Upper lobe of right lung (tissue), 1 donor: ENCODE results near the gene PLCB1. TPM values are rescaled to one million over a fixed set of nuclear protein-coding genes. Genes with fewer than 3 reads are reported as not detected.

Source experiments
- ATAC-seq: fragments of 200-7000 bp; cut with Tn5 transposase; one replicate; pipeline ENCODE4 v1.9.1; 2020; ENCODE audit warnings: mild to moderate bottlenecking, moderate library complexity
- DNase-seq: peaks from one replicate; pipeline ENCODE4 v3.0.0-alpha.2; 2020
- H3K27ac ChIP-seq: fragments of 200-600 bp; one replicate; pipeline ENCODE4 v1.8.0; 2022
- H3K27me3 ChIP-seq: fragments of 200-600 bp; one replicate; pipeline ENCODE4 v1.8.0; 2022; ENCODE audit warnings: mild to moderate bottlenecking
- H3K36me3 ChIP-seq: fragments of 200-600 bp; one replicate; pipeline ENCODE4 v1.8.0; 2022
- H3K4me1 ChIP-seq: fragments of 200-600 bp; one replicate; pipeline ENCODE4 v1.8.0; 2022
- H3K4me3 ChIP-seq: fragments of 200-600 bp; one replicate; pipeline ENCODE4 v1.8.0; 2022; ENCODE audit warnings: mild to moderate bottlenecking
- H3K9me3 ChIP-seq: fragments of 200-600 bp; one replicate; pipeline ENCODE4 v1.8.0; 2022
- CTCF ChIP-seq: fragments of 200-600 bp; IDR thresholded peaks from one replicate; pipeline ENCODE4 v1.8.0; 2022; ENCODE audit warnings: antibody characterized with exemption
- intact Hi-C: fragments of 100-400 bp; cut with DNase I; formaldehyde crosslinking; loops from one replicate; pipeline ENCODE4 v1.11.0; 2022
- total RNA-seq: library from RNA; stranded (reverse); fragmentation: NEBNext Ultra II Directional; extraction: Animal tissue kit (Norgen Biotek cat#: 25700); gene quantifications from one replicate; pipeline ENCODE4 v1.2.1, GENCODE V29; 2021
- donor health status: DM: no; HTN: yes; CAD: no; lungs with severe emphysema.

PLCB1 gene
- total RNA-seq, 1 donor from 2014 or later = 12.4 TPM

- intact Hi-C loops = no loop called here
Observed at GRCh38 chr20:8163543-8163942, 31.5 kb downstream of the PLCB1 start.

GRCh38 chr20:8166730-8167129 is 34.7 kb downstream of the PLCB1 start:
- H3K9me3 ChIP-seq = no peaks in the 10 kb centered on the region
- H3K27me3 ChIP-seq = no peaks in the 10 kb centered on the region
- ATAC-seq (no peak), DNase-seq (no peak)
- no peak overlapping the region for H3K27ac ChIP-seq
- no peak for TF ChIP-seq CTCF
- H3K4me1 ChIP-seq = no peaks in the 10 kb centered on the region
- no peaks in the 10 kb centered on the region for H3K36me3 ChIP-seq
- intact Hi-C loops = no loop called here
- no peak overlapping the region for H3K4me3 ChIP-seq

More at GRCh38 chr20:8163543-8163942, 31.5 kb downstream of the PLCB1 start:
- no peaks in the 10 kb centered on the region for H3K27me3 ChIP-seq
- H3K36me3 ChIP-seq = no peaks in the 10 kb centered on the region
- ATAC-seq (no peak), DNase-seq (no peak)
- no peak overlapping the region for H3K27ac ChIP-seq
- H3K9me3 ChIP-seq = no peaks in the 10 kb centered on the region
- H3K4me3 ChIP-seq = no peak overlapping the region
- H3K4me1 ChIP-seq = peaks cover 4% of the 10 kb centered on the region
- no peak for TF ChIP-seq CTCF

GRCh38 chr20:8168785-8169288 is 36.8 kb downstream of the PLCB1 start:
- H3K4me1 ChIP-seq = no peaks in the 10 kb centered on the region

GRCh38 chr20:8170921-8171320 is 38.9 kb downstream of the PLCB1 start:
- ATAC-seq = no peak
- Histone ChIP-seq H3K36me3 (no peaks in the 10 kb centered on the region), H3K9me3 (no peaks in the 10 kb centered on the region), H3K4me3 (no peak overlapping the region), H3K27me3 (no peaks in the 10 kb centered on the region), H3K27ac (no peak overlapping the region), H3K4me1 (no peaks in the 10 kb centered on the region)
- no peak for DNase-seq
- intact Hi-C loops = no loop called here
- TF ChIP-seq CTCF = no peak

More at GRCh38 chr20:8168785-8169288, 36.8 kb downstream of the PLCB1 start:
- Histone ChIP-seq H3K27me3 (no peaks in the 10 kb centered on the region), H3K4me3 (no peak overlapping the region), H3K9me3 (no peaks in the 10 kb centered on the region), H3K36me3 (no peaks in the 10 kb centered on the region), H3K27ac (no peak overlapping the region)
- no peak for TF ChIP-seq CTCF
- intact Hi-C loops = no loop called here
- ATAC-seq (no peak), DNase-seq (no peak)

GRCh38 chr20:8172191-8172590 is 40.1 kb downstream of the PLCB1 start:
- intact Hi-C loops = no loop called here
- DNase-seq (no peak), ATAC-seq (no peak)
- no peak overlapping the region for H3K27ac ChIP-seq
- no peaks in the 10 kb centered on the region for H3K9me3 ChIP-seq
- no peaks in the 10 kb centered on the region for H3K36me3 ChIP-seq
- no peaks in the 10 kb centered on the region for H3K27me3 ChIP-seq
- H3K4me3 ChIP-seq = no peak overlapping the region
- no peaks in the 10 kb centered on the region for H3K4me1 ChIP-seq
- no peak for TF ChIP-seq CTCF
